ENCODE results near the gene FBXL17.

- no peak for TF ChIP-seq CTCF (IDR thresholded peaks at IDR 0.05)
- TF ChIP-seq POLR2A (IDR thresholded peaks at IDR 0.05), result no peak
Observed at GRCh38 chr5:108094800-108095199, 287.1 kb downstream of the FBXL17 start.
